Activated CD8-positive, alpha-beta memory T cell treated with anti-CD3 and anti-CD28 coated beads for 1 hour (primary cell): ENCODE data around the gene CLP1.
"Not testable (repeated sequence)": the region's sequence is repeated elsewhere in the genome, so short reads cannot be mapped to it uniquely, and the experiment has no call there.

Source experiments
- DNase-seq, 2 donors: peaks; one replicate each; pipeline ENCODE4 v3.0.0-alpha.2; 2020; ENCODE audit warnings: low read depth in 1 of 2; ENCODE audit errors: extremely low read depth in 1 of 2

CLP1 gene

DNA sequence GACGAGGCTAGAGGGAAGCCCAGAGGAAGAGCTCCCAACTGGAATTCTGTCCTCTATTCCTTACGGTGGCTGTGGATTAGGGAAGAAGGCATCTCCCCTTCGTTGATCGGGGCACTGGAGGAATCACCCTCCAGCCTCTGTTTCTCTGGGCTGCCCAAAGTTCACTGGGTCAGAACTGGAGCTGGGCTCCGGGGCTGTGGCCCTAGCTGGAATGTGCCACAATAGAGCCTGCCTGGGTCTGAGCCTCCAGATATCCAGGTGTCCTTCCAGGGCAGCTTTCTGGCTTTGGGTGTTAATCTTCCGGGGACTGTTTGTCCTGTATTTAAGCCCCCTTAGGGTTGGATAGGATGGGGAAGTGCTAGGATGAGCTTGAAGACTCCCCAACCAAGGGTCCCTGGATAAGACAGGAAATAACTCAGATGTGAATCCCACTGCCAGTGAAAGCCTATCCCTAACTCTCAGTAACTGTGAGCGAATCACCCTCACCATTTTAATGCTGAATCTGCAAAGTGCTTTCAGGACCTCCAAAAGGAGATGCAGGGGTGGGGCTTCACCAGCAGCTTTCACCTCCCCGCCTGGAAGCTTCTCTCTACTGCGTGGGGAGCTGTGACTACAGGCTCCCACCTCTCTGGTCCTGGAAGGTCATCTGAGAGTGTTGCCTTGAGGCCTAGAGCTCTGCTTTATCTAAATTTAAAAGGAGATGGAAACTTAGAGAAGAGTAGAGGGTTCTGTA lies 17.3 kb upstream of the CLP1 start:
- no peak for DNase-seq

DNA sequence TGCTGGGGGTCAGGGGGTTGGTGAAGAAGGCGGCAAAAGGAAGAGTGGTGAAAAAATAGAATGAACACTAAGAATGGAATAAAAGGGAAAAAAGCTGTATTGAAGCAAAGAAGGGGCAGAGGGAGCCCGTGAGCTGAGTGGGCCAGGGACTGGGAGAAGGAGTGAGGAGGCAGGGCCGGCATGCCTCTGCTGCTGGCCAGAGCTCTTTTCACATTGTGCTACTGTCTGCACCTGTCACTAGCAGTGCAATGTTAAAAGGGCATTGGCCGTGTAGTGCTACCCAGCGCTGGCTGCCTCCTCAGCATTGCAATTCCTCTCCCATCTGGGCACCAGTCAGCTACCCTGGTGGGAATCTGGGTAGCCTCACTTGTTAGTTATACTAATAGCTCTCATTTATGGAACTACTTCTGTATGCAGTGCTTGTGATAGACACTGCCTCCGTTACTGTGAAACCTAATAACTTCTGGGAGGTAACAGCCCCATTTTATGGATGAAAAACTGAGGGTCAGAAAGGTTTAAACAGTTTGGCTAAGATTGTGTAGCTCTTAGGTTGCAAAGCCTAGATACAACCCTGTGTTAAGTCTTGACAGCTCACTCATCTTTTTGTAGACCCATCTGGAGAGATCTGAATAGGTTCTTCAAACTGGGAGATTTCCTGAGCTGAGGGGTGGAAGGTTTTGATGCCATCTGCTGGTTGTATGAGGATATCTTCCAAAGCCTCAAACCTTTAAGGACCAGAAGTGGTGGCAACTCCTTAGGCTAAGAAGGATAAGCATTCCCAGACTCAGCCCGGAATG lies 16.4 kb upstream of the CLP1 start:
- DNase-seq = no peak

DNA sequence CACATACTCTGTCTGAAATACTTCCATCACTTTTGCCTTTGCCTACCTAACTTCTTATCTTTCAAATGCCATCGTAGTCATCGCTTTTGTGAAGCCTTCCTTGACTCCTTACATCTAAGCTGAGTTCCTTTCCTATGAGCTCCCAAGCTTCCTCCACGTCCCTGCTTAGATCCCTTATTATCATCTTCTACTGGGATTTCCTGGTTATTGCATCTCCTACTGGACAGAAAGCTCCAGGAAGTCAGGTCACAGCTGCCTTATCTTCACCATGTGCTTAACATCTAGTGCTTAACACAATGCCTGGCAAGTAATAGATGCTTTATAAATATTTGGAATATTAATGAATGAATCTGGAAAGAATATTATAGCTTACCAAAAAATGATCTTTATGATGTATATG lies 13.8 kb upstream of the CLP1 start:
- DNase-seq = no peak

DNA sequence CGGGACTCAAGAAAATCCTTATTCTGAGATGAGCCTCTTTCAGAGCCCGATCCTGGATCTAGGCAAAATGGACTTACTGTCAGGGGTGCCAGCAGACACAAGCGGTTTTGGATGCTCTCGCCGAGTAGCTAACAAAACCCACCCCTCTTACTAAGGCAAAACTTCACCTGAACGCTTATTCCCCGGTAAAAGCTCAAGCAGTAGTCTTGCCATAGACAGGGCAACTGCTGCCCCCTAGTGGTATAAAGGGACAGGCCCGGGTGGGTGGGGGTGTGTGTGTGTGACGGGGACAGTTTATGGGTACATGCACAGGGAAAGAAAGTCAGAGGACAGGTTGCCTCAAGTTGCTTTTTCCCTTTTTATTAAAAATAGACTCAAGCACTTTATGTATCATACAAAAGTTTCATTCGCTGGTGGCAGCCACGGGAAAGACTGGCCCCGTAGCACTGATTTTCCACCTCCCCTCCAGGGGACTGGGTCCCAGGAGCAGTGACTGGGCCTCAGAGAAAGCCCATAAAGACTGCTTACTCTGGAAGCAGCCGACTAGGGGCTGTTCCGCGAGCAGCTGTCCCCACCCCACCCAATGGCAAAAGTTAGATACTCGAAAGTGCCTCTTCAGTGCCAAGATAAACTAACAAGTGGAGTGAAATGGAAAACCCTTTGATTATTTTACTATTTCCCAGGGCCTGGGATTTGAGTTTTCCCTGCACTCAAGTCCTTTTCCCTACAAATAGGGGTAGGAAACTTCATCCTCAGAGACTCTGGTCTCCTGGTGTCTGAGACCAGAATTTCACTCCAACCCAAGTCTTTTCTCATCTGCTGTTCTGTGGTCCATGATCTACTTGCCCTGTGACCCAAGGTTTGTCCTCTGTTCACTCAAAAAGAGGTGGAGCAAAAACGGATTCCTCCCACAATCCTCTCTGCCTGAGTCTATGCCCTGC lies 12.5 kb upstream of the CLP1 start:
- DNase-seq = peak; percentile 69 to 70

DNA sequence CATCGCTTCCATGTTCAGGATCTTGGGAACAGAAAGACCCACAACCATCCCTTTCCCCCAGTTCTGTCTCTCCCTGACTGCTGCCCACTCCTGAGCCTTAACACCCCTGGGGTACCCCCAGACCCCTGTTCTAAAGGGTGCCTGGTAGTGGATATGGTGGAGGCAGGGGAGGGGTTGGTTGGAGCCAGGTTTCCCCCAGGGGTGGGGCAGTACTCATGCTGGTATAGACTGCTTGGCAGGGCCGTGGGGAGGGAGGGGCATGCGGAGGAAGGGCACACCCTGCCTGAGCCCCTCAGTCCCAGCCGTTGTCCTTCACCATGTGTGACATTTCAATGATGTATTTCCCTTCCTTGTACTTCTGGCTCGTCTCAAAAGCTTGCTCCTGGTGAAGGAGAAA lies 11.9 kb upstream of the CLP1 start:
- DNase-seq = no peak

DNA sequence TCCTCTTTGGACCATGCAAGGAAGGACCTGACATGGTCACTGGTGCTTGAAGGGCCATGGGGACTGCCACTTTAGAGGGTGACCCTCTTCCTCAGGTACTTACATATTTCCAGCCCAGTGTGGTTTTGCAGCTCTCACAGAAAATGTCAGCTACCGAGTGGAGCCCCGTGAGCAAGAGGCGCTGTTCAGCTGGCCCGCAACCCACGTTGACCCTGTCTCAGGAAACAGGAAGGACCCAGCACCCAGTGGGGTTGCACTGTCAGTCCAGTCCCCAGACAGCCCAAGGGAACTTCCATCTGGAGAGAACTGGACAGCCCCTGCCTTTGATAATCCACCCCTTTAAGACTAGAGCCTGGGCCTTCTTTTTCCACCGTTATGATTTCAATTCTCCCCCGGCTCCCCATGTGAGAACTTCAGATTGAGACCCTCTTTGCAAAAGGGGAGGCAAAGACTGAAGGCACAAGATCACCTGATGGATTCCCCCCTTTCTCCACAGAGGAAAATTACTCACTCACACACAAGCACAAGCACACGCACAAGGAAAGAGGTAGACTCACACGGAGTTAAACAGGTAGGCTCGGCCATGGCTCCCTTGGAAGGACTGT lies 11.3 kb upstream of the CLP1 start:
- DNase-seq = no peak

DNA sequence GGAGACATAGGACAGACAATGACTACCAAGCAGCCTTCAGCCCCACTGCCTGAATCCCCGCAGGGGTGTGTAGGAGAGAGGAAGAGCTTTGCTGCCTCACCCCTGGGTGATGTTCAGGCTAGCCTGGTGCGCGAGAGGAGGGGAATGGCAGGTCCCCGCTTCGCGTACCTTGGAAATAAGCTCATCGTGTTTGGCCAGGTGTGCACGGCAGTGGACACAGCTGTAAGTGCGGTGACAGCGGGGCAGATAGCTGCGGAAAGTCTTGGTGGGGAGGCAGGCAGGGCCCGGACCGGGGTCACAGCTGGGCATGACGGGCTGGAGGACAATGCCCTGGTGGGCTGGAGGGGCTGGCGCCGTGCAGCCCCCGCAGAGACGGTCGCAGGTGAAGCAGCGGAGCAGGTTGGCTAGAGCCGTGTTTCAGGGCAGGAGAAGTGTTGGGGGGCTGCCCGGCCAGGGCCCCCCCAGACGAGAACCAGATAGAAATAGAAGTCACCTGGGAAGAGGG lies 10.7 kb upstream of the CLP1 start:
- no peak for DNase-seq

DNA sequence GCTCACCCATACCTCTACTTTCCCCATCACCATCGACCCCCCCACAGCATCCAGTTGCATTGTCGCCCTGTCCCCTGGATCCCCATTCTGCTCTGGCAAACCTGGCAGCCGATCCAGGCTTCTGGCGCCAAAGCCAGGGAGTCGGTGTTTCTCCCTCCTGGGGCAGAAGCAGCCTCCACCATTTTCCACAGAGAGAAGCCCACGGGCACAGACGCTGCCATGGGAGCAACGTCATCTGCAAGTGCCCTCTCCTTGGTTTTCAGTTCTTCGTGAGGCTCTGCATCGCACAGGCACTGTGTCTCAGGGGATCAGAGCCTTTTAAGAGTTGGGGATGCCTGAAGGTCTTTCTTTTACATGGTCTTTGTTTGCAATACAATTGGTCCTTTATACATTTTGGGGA lies 10.2 kb upstream of the CLP1 start:
- DNase-seq = no peak

DNA sequence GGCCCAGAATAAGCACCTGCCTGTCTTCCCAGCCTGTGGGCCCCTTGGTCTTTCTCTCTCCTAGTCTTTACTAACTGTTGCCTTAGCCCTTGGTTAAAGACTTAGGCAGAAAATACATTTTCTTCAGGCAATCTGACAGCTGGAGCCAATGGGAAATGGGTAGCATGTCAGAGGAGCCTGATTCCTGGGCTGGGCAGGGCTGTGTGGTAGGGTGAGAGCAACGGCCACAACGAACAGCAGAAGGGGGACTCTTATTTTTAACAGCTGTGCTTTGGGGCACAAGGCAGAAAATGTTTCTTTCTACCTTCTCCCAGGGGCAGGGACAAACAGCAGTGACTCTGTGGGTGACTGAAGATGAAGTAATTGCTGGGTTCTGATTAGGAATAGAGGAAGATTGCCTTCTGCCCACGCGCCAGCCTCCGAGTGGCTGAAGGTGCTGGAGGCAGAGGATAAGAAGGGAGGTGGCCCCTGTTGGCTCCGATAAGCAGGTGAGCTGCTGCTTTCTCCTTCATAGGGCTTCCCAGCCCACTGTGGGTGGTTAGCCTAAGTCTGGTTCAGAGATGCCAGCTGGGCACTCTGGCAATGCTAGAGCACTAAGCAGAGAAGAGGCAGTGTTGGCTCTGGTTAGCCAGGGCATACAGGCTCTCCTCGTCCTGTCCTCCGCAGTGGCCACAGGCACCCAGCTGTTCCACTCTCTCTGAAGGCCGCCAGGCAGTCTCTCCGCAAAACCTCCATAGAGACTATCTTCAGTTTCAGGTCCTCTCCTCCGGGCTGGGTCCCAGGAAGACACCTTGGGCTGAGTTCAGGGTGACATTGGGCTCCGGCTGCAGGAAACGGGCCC lies 9.4 kb upstream of the CLP1 start:
- DNase-seq = no peak

DNA sequence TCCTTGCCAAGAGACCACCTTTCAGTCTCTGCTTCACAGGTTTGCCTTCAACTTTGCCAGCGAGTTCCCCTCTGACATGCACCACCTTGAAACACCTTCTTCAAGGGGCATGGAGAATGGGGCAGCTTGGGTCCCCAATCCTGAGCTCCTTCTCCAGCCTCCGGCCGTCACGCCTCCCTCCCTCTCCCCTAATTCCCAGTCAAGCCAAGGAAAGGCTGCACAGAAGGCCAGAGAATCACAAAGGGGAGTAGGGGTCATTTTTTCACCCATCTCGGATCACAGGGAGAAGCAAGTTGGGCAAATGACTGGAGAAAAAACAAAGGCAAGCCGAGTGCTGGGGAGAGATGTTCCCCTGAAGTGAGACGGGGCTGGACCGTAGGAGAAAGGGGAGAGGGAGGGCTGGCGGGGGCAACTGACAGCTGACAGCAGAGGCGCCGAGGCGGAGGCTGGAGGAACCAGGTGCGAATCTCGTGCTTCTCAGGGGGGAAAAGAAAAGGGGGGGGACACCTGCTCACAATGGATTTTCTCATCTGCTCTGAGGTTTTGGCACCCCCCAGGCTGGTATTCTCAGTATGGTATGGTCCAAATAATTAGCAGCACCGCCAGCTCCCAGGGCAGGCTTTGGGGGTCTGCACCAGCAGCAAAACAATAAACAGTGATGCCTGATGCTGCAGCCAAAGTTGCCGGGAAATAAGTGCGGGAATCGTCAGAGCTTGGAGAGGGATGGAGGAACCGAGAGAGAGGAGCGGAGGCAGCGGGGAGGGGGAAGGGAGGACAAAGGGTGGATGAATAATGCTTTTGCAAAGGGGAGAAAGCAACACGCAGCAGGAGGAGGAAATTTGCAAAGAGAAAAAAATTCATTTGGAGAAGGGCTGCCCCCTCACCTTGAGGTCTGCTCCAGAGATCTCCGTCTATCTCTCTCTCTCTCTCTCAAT lies 8.5 kb upstream of the CLP1 start:
- DNase-seq = no peak

DNA sequence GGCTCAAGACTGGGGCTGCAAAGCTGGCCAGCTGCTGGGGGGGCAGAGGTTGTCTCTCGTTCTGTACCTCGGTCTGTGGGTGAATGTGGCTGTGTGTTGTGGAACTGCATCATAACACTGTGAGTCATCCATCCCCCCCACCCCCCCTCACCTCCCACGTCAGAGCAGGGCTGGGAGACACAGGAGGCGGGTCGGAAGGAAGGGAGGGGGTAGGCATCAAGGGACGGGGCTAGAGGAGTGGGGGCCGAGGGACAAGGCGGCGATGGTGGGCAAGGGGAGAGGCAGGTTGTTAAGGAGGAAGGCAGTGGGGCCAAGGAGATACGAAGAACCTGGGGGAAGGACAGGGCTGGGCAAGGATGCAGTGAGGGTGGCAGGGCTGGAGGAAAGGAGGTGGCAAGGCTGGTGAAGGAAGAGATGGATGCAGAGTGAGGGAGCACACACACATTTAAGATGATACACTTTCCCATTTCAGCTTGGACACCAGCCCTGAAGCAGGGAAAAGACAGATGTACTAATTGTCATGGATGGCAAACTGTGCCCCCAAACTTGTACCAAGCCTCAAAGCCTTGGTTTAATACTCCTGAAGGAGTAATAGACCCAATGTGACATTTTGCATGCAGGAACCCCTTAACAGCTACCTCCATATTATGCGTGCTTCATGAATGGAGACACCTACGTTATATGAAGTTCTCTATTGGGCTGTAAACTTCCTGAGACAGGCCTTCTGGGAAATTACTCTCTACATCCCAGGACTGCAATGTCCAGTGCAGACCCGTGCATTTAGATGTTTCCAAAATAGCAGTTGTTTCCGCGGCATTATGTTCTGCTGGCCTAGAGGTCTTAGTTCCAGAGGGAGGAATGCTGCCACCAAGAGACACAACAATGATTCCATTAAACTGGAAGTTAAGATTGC lies 7.5 kb upstream of the CLP1 start, which contains the start of gene YPEL4:
Gene YPEL4, minus strand, starts transcription at position 87 of the 913 bp plus-strand sequence. CDS start 2,805 bp downstream, outside the sequence.
- DNase-seq = peak; percentile 46 to 61

DNA sequence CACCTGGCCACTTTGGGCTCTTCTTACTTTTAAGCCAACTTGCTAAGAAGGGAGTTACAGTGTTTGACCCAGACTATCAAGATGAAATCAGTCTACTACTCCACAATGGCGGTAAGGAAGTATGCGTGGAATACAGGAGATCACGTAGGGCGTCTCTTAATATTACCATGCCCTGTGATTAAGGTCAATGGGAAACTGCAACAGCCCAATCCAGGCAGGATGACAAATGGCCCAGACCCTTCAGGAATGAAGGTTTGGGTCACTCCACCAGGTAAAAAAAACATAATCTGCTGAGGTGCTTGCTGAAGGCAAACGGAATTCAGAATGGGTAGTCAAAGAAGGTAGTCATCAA lies 6.8 kb upstream of the CLP1 start:
- no peak for DNase-seq

DNA sequence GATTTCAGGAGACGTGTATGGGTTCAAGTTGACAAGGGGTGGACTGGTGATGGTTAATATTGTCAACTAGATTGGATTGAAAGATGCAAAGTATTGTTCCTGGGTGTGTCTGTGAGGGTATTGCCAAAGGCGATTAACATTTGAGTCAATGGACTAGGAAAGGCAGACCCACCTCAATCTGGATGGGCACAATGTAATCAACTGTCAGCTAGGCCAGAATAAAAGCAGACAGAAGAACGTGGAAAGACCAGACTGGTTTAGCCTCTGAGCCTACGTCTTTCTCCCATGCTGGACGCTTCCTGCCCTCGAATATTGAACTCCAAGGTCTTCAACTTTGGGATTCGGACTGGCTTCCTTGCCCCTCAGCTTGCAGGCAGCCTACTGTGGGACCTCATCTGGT lies 6.2 kb upstream of the CLP1 start:
- DNase-seq = no peak

DNA sequence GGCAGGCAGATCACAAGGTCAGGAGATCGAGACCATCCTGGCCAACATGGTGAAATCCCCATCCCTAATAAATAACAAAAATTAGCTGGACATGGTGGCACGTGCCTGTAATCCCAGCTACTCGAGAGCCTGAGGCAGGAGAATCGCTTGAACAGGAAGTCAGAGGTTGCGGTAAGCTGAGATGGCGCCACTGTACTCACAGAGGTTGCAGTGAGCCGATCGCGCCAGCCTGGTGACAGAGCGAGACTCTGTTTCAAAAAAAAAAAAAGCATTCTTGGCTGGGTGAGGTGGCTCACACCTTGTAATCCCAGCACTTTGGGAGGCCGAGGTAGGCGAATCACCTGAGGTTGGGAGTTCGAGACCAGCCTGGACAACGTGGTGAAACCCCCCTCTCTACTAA lies 5.3 kb upstream of the CLP1 start:
- DNase-seq = not testable (repeated sequence)

DNA sequence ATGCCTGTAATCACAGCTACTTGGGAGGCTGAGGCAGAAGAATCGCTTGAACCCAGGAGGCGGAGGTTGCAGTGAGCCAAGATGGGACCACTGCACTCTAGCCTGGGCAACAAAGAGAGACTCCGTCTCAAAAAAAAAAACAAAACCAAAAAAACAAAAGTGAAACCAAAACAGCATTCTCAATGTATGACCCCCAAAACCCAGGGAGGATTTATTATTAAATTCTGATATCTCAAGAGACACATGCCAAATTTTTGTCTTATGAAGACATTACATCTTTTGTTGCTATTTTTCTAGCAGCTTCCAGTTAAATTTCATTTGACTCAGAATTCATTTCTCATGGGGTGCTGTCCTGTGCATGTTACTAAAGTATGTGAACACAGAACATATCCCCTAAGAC lies 4.9 kb upstream of the CLP1 start:
- no peak for DNase-seq

DNA sequence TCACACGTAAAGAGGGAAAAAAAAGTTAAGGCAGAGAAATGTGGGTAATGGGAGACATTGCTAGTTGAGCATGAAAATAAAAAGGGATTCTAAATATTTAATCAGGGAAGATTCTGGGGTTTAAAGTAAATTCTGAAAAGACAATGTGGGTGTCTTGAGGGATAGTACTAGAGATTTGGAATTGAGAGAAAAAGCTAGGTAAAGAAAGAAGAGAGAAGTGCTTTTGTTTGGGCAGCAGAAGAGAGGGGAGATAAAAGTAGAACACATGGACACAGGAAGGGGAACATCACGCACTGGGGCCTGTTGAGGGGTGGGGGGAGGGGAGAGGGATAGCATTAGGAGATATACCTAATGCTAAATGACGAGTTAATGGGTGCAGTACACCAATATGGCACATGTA lies 4.4 kb upstream of the CLP1 start:
- no peak for DNase-seq

DNA sequence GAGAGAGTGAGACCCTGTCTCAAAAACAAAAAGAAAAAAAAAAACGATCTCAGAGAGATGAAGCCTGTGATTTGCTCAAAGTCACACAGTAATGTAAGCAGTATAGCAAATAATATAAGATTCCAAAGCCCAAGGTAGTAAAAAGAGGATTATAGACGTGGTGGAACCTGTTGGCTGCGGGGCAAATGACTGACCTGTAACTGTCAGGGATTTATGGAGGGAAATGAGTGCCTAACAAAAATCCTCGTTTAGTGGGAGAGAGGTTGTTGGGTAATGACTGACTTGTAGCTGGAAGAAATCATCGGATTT lies 723 bp upstream of the CLP1 start:
- DNase-seq = no peak

DNA sequence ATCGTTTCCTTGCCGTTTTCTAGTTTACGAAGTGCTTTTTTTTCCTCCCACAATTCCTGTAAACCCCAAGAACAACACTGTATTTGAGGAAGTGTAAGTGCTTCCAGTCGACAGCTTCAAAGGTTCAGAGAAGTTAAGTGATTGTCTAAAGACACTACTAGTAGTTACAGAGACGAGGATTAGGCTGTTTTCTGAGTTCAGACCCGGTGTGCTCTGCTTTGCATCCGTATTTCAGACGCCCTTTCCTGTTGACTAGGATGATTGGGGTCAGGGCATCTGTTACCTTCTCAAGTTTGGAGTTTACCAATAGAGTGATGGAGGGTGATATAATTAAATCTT lies 430 bp downstream of the CLP1 start:
- no peak for DNase-seq
